GM18951 (cell line): ENCODE data around the gene SYP.

Experiments used
- POLR2A ChIP-seq: IDR thresholded peaks from 4 replicates; pipeline ENCODE4 v1.6.1; 2011; ENCODE audit warnings: mild to moderate bottlenecking; ENCODE audit not compliant: insufficient read length, insufficient read depth; ENCODE audit errors: extremely low read depth
- in situ Hi-C: fragments of 300-500 bp; cut with MboI; formaldehyde crosslinking; loops from one replicate; pipeline ENCODE4 v1.12.0; 2022; ENCODE audit warnings: low sequenced_read_pairs, mixed read lengths, inconsistent platforms; ENCODE audit not compliant: unreplicated experiment

The SYP gene

DNA sequence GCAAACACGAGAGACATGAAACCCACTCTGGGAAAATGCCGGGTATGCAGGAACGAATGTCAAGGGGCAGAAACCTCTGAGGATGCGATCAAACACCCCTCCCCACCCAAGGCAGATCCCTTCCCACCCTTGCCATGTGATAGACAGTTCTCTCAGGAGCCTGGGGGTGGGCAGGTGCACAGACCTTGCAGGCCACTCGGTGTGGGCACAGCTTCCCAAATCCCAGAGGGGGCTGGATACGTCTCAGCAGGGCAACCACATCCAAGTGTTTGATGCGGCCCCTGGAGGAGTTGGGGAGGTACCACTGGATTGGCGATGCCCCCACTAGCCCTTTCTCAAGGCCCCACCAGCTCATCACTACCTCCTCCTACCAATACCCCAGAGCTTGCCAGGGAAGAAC lies 10.4 kb upstream of the SYP start:
- in situ Hi-C loops = no loop called here
- no peak for TF ChIP-seq POLR2A

GRCh38 chrX:49209434-49210251 lies 9.7 kb upstream of the SYP start:
- in situ Hi-C loops = no loop called here
- no peak for TF ChIP-seq POLR2A

GRCh38 chrX:49208399-49208798 lies 8.4 kb upstream of the SYP start:
- in situ Hi-C loops = no loop called here
- TF ChIP-seq POLR2A = no peak

- no peak for TF ChIP-seq POLR2A
- in situ Hi-C loops = no loop called here
Observed at GRCh38 chrX:49206543-49206942, 6.5 kb upstream of the SYP start.

GRCh38 chrX:49205443-49205842 lies 5.5 kb upstream of the SYP start:
- in situ Hi-C loops = no loop called here
- TF ChIP-seq POLR2A = no peak

DNA sequence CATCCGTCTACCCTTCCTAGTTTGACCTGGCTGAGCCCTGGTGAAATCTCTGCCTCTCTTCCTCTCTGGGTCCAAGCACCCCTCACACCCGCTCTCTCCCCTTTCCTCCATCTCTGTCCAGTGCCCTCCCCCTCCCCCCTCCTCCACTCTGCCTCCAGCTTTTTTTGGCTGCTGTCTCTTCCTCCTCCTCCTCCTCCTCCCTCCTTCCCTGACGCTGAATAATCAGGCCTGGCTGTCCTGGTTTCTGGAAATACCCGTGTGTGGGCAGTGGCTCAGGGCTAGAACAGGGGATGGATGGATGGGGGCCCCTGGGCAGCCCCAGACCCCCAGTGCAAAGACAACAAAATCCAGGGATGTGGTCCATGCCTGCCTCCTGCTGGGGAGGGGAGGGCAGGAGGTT lies 4.7 kb upstream of the SYP start:
- TF ChIP-seq POLR2A = no peak

GRCh38 chrX:49204017-49204416 lies 4.0 kb upstream of the SYP start:
- no peak for TF ChIP-seq POLR2A
- in situ Hi-C loops = no loop called here

More for the DNA sequence above, 4.7 kb upstream of the SYP start:
- in situ Hi-C loops = no loop called here

- TF ChIP-seq POLR2A = no peak
- in situ Hi-C loops = no loop called here
Observed at GRCh38 chrX:49203536-49203935, 3.5 kb upstream of the SYP start.

GRCh38 chrX:49202022-49202421 lies 2.0 kb upstream of the SYP start:
- no peak for TF ChIP-seq POLR2A
- in situ Hi-C loops = no loop called here

GRCh38 chrX:49199315-49199595 lies 738 bp downstream of the SYP start:
- in situ Hi-C loops = no loop called here
- TF ChIP-seq POLR2A = no peak

GRCh38 chrX:49198540-49199314 lies 1.3 kb downstream of the SYP start:
- in situ Hi-C loops = no loop called here
- no peak for TF ChIP-seq POLR2A

DNA sequence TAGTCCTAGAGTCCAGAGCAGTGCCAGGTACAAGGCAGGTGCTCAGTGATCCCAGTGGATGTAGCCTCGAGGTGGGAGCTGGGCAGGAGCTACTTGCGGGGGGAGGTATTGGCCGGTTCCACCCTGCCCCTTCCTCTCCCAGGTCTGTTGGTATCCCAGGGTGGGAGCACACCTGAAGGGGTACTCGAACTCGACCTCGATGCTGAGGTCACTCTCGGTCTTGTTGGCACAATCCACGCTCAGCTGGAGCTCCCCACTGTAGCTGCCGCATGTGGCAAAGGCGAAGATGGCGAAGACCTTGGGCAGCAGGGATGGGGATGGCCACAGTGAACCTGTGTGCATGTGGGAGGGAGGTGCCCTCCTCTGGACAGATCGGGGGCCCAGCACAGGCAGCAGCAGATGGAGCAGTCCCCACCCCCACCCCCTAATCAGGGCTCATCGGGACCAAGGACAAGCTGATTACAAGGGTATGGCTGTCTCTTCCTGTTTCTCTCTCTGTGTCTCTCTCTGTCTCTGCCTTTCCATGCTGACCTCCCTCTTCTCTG lies 2.4 kb downstream of the SYP start:
- no peak for TF ChIP-seq POLR2A
- in situ Hi-C loops = no loop called here

DNA sequence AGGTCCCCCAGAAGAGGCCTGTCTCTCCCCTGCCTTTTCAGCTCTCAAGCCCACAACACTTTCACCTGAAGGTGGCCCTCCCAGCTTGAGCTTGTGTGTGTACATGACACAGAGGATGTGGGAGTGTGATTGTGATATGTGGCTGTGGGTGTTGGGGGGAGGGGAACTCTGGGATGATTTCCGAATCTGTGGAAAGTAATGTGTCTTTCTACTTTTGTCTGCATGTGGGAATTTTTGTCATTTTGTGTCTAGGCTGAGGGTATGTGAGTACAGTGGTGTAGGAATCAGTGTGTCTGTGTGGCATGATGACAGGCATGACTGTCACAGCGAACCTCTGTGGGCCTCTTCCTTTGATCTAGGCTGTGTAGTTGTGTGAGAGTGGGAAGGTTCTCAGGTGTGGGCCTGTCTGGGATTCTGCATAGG lies 6.4 kb downstream of the SYP start:
- in situ Hi-C loops = no loop called here
- no peak for TF ChIP-seq POLR2A
